ENCODE results near the gene YIPF2.

DNA sequence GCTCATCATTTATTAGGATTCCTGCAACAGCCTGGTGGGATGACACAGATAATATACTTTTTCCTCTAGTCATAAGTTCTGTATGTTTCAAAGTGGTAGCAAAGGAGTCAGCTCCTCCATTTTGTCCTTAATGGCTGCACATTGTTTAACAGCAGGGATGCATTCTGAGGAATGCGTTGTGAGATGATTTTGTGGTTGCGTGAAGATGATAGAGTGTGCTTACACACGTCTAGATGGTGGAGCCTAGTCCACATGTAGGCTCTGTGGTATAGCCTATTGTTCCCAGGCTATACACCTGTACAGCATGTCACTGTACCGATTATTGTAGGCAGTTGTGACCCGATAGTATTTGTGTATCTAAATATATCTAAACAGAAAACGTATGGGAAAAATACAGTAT, 37.0 kb upstream of the YIPF2 start:
- TF ChIP-seq POLR2A (IDR thresholded peaks at IDR 0.05): no peak
- TF ChIP-seq, protein P1, sequence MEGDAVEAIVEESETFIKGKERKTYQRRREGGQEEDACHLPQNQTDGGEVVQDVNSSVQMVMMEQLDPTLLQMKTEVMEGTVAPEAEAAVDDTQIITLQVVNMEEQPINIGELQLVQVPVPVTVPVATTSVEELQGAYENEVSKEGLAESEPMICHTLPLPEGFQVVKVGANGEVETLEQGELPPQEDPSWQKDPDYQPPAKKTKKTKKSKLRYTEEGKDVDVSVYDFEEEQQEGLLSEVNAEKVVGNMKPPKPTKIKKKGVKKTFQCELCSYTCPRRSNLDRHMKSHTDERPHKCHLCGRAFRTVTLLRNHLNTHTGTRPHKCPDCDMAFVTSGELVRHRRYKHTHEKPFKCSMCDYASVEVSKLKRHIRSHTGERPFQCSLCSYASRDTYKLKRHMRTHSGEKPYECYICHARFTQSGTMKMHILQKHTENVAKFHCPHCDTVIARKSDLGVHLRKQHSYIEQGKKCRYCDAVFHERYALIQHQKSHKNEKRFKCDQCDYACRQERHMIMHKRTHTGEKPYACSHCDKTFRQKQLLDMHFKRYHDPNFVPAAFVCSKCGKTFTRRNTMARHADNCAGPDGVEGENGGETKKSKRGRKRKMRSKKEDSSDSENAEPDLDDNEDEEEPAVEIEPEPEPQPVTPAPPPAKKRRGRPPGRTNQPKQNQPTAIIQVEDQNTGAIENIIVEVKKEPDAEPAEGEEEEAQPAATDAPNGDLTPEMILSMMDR (IDR thresholded peaks at IDR 0.05): no peak

All from testis (tissue), 2 donors.